ENCODE data around the gene MT1X. TPM values are rescaled to one million over a fixed set of nuclear protein-coding genes. Genes with fewer than 3 reads are reported as not detected.

The MT1X gene
- total and polyA plus RNA-seq, 2 experiments from 2014 or later = 293 to 942 TPM

DNA sequence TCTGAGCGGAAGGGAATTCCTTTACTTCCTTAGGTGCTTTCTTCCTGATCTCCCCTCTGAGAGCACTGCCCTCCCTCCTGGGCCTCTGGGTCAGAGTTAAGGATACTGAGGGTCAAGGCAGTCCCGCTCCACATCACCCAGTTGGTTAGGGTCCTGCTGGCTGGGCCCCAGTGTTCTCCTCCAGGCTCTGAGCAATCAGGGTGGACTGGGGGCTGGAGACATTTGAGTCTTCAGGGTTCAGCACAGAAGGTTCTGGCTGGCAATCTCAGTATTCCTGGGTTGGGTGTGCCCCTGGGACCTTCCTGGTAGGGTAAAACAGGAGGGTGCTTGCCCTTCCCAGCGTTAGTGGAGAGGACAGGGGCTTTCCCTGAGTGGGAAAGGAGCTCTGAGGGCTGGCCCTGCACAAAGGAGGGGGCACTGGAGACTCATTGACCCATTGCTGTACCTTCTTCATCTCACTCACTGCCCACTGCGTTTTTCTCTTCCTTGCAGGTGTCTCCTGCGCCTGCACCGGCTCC lies 49.4 kb upstream of the MT1X start:
- Histone ChIP-seq H3K4me2 (peak overlapping the region; percentile 85), H3K27me3 (ENCODE audit: insufficient read depth) (peaks cover 100% of the 10 kb centered on the region)

DNA sequence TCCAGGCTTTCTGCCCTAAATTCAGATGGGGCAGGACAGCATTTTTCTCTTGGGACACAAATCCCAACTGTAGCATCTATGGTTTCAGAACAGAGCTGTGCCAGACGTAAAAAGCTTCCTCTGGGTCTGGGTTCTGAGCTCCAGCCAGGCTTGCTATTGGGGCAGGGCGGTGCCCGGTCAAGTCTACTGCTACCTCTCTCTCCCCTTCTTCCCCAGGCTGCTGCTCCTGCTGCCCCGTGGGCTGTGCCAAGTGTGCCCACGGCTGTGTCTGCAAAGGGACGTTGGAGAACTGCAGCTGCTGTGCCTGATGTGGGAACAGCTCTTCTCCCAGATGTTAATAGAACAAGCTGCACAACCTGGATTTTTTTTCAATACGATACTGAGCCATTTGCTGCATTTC lies 48.7 kb upstream of the MT1X start:
- Histone ChIP-seq H3F3A (replicated peaks; ENCODE audit: low read depth) (peaks cover 4% of the 10 kb centered on the region; the same call in 1 of the 2 replicates), H3K4me2 (no peak overlapping the region), H3K27ac (ENCODE audit: low read depth) (no peak overlapping the region), H3K27me3 (ENCODE audit: insufficient read depth) (peaks cover 100% of the 10 kb centered on the region), H3K9me2 (ENCODE audit: insufficient read depth) (no peaks in the 10 kb centered on the region), H4K20me1 (replicated peaks; ENCODE audit: insufficient read depth) (peaks cover 19% of the 10 kb centered on the region), H3K36me3 (ENCODE audit: insufficient read depth) (no peaks in the 10 kb centered on the region; the same call in 1 of the 2 replicates), H2AFZ (no peak overlapping the region), H3K79me2 (replicated peaks; ENCODE audit: insufficient read depth) (no peaks in the 10 kb centered on the region), H3K4me3 (no peak overlapping the region), H3K4me1 (ENCODE audit: insufficient read depth) (peaks cover 14% of the 10 kb centered on the region; the same call in 1 of the 2 replicates)
- ATAC-seq (no peak), DNase-seq (ENCODE audit: low spot score) (no peak)
- peaks cover 26% of the 10 kb centered on the region for H3K4me1 Mint-ChIP-seq
- no peak overlapping the region for H3K27ac Mint-ChIP-seq
- TF ChIP-seq ZNF114 (CRISPR knock-in tag; IDR thresholded peaks at IDR 0.05) (no peak), EZH2 (IDR thresholded peaks at IDR 0.05; ENCODE audit: low read depth, unreplicated experiment) (peak; percentile 36)
- H3K9me3 Mint-ChIP-seq = no peaks in the 10 kb centered on the region; the same call in 2 of the 3 replicates
- H3K4me3 Mint-ChIP-seq = peak overlapping the region; percentile 76; the same call in 2 of the 3 replicates
- peaks cover 100% of the 10 kb centered on the region for H3K27me3 Mint-ChIP-seq (ENCODE audit: insufficient read depth, low read depth, poor library complexity)
- no peaks in the 10 kb centered on the region; the same call in 2 of the 3 replicates for H3K36me3 Mint-ChIP-seq (ENCODE audit: low read depth)

More for the DNA sequence above, 49.4 kb upstream of the MT1X start:
- H3K79me2 ChIP-seq (replicated peaks; ENCODE audit: insufficient read depth) = no peaks in the 10 kb centered on the region
- H3K36me3 ChIP-seq (ENCODE audit: insufficient read depth) = no peaks in the 10 kb centered on the region; the same call in 1 of the 2 replicates
- H2AFZ ChIP-seq = 0 out of 2 replicates have a peak overlapping the region, but pooled peaks have one; percentile 72
- H3F3A ChIP-seq (replicated peaks; ENCODE audit: low read depth) = peaks cover 4% of the 10 kb centered on the region; the same call in 1 of the 2 replicates
- TF ChIP-seq EZH2phosphoT487 (IDR thresholded peaks at IDR 0.05; ENCODE audit: unreplicated experiment) (no peak), EZH2 (IDR thresholded peaks at IDR 0.05; ENCODE audit: low read depth, unreplicated experiment) (peak; percentile 52)
- H3K4me3 Mint-ChIP-seq = peak overlapping the region; percentile 76
- DNase-seq (ENCODE audit: low spot score) = no peak
- peaks cover 24% of the 10 kb centered on the region for H3K4me1 Mint-ChIP-seq
- peaks cover 19% of the 10 kb centered on the region for H4K20me1 ChIP-seq (replicated peaks; ENCODE audit: insufficient read depth)
- peak overlapping the region; percentile 60 for H3K4me3 ChIP-seq
- H3K4me1 ChIP-seq (ENCODE audit: insufficient read depth) = peaks cover 14% of the 10 kb centered on the region; the same call in 1 of the 2 replicates
- no peaks in the 10 kb centered on the region; the same call in 2 of the 3 replicates for H3K9me3 Mint-ChIP-seq
- peaks cover 100% of the 10 kb centered on the region for H3K27me3 Mint-ChIP-seq (ENCODE audit: insufficient read depth, low read depth, poor library complexity)
- ATAC-seq = peak; percentile 8
- H3K36me3 Mint-ChIP-seq (ENCODE audit: low read depth) = no peaks in the 10 kb centered on the region; the same call in 2 of the 3 replicates
- H3K27ac ChIP-seq (ENCODE audit: low read depth) = no peak overlapping the region
- no peak overlapping the region for H3K27ac Mint-ChIP-seq
- H3K9me2 ChIP-seq (ENCODE audit: insufficient read depth) = no peaks in the 10 kb centered on the region

DNA sequence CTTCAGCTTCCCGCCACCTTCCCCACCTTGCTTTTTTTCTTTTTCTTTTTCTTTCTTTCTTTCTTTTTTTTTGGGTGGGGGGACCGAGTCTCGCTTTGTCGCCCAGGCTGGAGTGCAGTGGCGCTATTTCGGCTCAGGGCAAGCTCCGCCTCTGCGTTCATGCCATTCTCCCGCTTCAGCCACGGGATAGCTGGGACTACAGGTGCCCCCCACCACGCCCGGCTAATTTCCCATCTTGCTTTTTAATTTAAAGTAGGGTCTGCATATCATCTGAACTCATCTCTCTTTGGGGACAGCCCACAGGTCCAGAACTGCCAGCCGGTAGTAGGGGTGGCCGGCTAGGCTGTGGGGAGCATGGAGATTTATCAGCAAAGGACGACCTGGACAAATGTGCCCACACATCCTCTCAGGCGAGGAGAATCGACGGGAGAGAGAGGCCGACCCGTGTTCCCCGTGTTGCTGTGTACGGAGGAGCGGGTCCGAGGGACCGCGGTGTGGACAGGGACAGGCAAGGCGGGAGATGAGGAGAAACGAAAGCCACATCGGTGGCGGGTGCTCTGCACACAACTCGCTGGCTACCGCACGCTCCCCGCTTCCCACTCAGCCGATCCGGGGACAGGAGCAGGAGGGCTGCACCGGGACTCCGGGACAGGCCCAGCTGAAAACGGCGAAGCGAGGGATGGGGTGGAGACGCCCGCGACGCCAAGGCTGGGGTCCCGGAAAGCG lies 47.4 kb upstream of the MT1X start:
- Mint-ChIP-seq H3K27ac (no peak overlapping the region), H3K27me3 (ENCODE audit: insufficient read depth, low read depth, poor library complexity) (peaks cover 100% of the 10 kb centered on the region), H3K36me3 (ENCODE audit: low read depth) (no peaks in the 10 kb centered on the region; the same call in 2 of the 3 replicates), H3K4me1 (peaks cover 30% of the 10 kb centered on the region), H3K9me3 (no peaks in the 10 kb centered on the region; the same call in 2 of the 3 replicates), H3K4me3 (peak overlapping the region; percentile 71)
- no peaks in the 10 kb centered on the region; the same call in 1 of the 2 replicates for H3K36me3 ChIP-seq (ENCODE audit: insufficient read depth)
- peaks cover 19% of the 10 kb centered on the region for H4K20me1 ChIP-seq (replicated peaks; ENCODE audit: insufficient read depth)
- peaks cover 11% of the 10 kb centered on the region; the same call in 1 of the 2 replicates for H3F3A ChIP-seq (replicated peaks; ENCODE audit: low read depth)
- no peaks in the 10 kb centered on the region for H3K79me2 ChIP-seq (replicated peaks; ENCODE audit: insufficient read depth)
- ATAC-seq (peak; percentile 4; the same call in 2 of the 3 replicates), DNase-seq (ENCODE audit: low spot score) (peak; percentile 46)
- peak overlapping the region; percentile 75 for H3K4me2 ChIP-seq
- H3K27me3 ChIP-seq (ENCODE audit: insufficient read depth) = peaks cover 100% of the 10 kb centered on the region
- H3K27ac ChIP-seq (ENCODE audit: low read depth) = no peak overlapping the region
- peak overlapping the region; percentile 53 for H3K4me3 ChIP-seq
- H3K9me2 ChIP-seq (ENCODE audit: insufficient read depth) = no peaks in the 10 kb centered on the region
- H2AFZ ChIP-seq = peak overlapping the region; percentile 38; the same call in 1 of the 2 replicates
- peaks cover 19% of the 10 kb centered on the region; the same call in 1 of the 2 replicates for H3K4me1 ChIP-seq (ENCODE audit: insufficient read depth)
- TF ChIP-seq, protein P1, sequence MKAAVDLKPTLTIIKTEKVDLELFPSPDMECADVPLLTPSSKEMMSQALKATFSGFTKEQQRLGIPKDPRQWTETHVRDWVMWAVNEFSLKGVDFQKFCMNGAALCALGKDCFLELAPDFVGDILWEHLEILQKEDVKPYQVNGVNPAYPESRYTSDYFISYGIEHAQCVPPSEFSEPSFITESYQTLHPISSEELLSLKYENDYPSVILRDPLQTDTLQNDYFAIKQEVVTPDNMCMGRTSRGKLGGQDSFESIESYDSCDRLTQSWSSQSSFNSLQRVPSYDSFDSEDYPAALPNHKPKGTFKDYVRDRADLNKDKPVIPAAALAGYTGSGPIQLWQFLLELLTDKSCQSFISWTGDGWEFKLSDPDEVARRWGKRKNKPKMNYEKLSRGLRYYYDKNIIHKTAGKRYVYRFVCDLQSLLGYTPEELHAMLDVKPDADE (IDR thresholded peaks at IDR 0.05) = no peak
- TF ChIP-seq, protein P2, sequence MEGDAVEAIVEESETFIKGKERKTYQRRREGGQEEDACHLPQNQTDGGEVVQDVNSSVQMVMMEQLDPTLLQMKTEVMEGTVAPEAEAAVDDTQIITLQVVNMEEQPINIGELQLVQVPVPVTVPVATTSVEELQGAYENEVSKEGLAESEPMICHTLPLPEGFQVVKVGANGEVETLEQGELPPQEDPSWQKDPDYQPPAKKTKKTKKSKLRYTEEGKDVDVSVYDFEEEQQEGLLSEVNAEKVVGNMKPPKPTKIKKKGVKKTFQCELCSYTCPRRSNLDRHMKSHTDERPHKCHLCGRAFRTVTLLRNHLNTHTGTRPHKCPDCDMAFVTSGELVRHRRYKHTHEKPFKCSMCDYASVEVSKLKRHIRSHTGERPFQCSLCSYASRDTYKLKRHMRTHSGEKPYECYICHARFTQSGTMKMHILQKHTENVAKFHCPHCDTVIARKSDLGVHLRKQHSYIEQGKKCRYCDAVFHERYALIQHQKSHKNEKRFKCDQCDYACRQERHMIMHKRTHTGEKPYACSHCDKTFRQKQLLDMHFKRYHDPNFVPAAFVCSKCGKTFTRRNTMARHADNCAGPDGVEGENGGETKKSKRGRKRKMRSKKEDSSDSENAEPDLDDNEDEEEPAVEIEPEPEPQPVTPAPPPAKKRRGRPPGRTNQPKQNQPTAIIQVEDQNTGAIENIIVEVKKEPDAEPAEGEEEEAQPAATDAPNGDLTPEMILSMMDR (conservative IDR thresholded peaks at IDR 0.05; ENCODE audit: low read depth in 2 of 2) = no peak
- TF ChIP-seq ZNF114 (CRISPR knock-in tag; IDR thresholded peaks at IDR 0.05) = no peak
- peak; percentile 91 for TF ChIP-seq EZH2phosphoT487 (IDR thresholded peaks at IDR 0.05; ENCODE audit: unreplicated experiment)
- TF ChIP-seq, protein P3, sequence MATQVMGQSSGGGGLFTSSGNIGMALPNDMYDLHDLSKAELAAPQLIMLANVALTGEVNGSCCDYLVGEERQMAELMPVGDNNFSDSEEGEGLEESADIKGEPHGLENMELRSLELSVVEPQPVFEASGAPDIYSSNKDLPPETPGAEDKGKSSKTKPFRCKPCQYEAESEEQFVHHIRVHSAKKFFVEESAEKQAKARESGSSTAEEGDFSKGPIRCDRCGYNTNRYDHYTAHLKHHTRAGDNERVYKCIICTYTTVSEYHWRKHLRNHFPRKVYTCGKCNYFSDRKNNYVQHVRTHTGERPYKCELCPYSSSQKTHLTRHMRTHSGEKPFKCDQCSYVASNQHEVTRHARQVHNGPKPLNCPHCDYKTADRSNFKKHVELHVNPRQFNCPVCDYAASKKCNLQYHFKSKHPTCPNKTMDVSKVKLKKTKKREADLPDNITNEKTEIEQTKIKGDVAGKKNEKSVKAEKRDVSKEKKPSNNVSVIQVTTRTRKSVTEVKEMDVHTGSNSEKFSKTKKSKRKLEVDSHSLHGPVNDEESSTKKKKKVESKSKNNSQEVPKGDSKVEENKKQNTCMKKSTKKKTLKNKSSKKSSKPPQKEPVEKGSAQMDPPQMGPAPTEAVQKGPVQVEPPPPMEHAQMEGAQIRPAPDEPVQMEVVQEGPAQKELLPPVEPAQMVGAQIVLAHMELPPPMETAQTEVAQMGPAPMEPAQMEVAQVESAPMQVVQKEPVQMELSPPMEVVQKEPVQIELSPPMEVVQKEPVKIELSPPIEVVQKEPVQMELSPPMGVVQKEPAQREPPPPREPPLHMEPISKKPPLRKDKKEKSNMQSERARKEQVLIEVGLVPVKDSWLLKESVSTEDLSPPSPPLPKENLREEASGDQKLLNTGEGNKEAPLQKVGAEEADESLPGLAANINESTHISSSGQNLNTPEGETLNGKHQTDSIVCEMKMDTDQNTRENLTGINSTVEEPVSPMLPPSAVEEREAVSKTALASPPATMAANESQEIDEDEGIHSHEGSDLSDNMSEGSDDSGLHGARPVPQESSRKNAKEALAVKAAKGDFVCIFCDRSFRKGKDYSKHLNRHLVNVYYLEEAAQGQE (IDR thresholded peaks at IDR 0.05; ENCODE audit: unreplicated experiment) = no peak
- TF ChIP-seq ZNF331 (CRISPR knock-in tag; IDR thresholded peaks at IDR 0.05; ENCODE audit: low read depth) = no peak
- TF ChIP-seq EZH2 (IDR thresholded peaks at IDR 0.05; ENCODE audit: low read depth, unreplicated experiment) = peak; percentile 98
- no peak for TF ChIP-seq CREB1 (CRISPR knock-in tag; IDR thresholded peaks at IDR 0.05; ENCODE audit: low read depth)
- TF ChIP-seq NANOG (IDR thresholded peaks at IDR 0.05; ENCODE audit: borderline replicate concordance) = no peak
- no peak for TF ChIP-seq JUNB (IDR thresholded peaks at IDR 0.05; ENCODE audit: unreplicated experiment)
